DOHH2 (cell line): ENCODE measurements around the gene SEM1.

ENCODE experiments used
- EZH2phosphoT487 ChIP-seq: fragments of 200-600 bp; sonication (generic); IDR thresholded peaks from 2 replicates; pipeline ENCODE4 v1.6.1; 2017; ENCODE audit warnings: borderline replicate concordance, mild to moderate bottlenecking, antibody characterized with exemption, low read length, moderate library complexity, mixed read lengths
- TF ChIP-seq, protein P1 (sequence below): fragments of 200-600 bp; sonication (generic); IDR thresholded peaks from one replicate; pipeline ENCODE4 v1.5.1; 2014; ENCODE audit warnings: antibody characterized with exemption, mild to moderate bottlenecking, low read depth, low read length; ENCODE audit not compliant: poor library complexity, severe bottlenecking

DNA sequence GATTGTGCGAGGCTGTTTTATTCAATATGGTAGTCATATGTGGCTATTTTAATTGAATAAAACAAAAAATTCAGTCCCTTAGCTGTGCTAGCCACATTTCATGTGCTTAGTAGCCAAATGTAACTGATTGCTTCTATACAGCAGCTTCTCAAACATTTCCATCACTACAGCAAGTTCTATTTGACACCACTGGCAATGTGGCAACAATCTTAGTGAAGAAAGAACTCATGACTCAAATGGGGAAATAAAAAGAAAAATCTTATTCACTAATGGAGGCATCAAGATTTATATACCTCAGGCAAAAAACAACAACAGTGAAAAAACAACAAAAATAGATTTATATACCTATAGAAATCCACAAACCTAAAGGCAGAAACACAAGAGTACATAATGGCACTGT, 17.9 kb downstream of the SEM1 start:
- TF ChIP-seq, protein P1, sequence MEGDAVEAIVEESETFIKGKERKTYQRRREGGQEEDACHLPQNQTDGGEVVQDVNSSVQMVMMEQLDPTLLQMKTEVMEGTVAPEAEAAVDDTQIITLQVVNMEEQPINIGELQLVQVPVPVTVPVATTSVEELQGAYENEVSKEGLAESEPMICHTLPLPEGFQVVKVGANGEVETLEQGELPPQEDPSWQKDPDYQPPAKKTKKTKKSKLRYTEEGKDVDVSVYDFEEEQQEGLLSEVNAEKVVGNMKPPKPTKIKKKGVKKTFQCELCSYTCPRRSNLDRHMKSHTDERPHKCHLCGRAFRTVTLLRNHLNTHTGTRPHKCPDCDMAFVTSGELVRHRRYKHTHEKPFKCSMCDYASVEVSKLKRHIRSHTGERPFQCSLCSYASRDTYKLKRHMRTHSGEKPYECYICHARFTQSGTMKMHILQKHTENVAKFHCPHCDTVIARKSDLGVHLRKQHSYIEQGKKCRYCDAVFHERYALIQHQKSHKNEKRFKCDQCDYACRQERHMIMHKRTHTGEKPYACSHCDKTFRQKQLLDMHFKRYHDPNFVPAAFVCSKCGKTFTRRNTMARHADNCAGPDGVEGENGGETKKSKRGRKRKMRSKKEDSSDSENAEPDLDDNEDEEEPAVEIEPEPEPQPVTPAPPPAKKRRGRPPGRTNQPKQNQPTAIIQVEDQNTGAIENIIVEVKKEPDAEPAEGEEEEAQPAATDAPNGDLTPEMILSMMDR = no peak
- no peak for TF ChIP-seq EZH2phosphoT487
